Measurements from ENCODE around the gene TEX22. TPM values are rescaled to one million over a fixed set of nuclear protein-coding genes. Genes with fewer than 3 reads are reported as not detected.
A peak's percentile ranks its signal among the peaks of the same experiment; 100 is the strongest.

TEX22 gene
- total and polyA plus RNA-seq, 8 donors = 0.96 to 3.0 (median 1.5) TPM

DNA sequence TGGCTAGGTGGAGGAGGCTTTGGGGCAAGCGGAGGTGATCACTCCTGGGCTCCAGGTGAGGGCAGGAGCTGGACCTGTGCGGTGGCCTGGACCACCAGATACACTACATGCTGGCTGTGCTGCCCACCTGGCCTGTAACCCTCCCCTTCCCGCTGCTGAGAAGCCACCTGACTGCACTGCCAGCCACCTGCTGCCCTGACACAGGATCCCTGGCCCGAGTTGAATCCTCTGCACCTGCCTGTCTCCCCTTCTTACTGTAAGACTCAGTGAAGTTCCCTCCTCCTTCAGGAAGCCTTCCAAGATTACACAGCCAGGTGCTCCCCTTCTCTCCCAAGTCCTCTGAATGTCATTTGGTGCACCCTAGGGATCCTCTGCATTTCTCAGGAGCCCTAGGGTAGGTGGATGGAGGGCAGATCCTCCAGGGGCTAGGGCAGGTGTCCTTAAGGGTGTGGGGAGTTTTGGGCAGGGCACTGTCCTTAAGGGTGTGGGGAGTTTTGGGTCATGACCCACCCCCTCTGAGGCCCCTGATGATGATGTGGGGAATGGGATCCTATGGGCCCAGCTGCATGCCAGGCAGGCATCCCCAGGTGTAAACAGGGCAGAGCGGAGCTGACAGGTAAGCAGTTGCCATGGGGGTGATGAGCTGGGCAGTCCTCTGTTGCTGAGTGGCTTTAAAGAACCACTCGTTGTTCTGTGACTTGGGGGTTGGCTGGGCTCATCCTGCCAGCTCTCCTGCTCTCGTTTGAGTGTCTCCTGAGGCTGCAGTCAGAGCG lies 14.6 kb downstream of the TEX22 start:
- intact Hi-C loops (cut with DNase I) = no loop called here
- H3K4me3 ChIP-seq = no peak overlapping the region
- TF ChIP-seq, protein P1, sequence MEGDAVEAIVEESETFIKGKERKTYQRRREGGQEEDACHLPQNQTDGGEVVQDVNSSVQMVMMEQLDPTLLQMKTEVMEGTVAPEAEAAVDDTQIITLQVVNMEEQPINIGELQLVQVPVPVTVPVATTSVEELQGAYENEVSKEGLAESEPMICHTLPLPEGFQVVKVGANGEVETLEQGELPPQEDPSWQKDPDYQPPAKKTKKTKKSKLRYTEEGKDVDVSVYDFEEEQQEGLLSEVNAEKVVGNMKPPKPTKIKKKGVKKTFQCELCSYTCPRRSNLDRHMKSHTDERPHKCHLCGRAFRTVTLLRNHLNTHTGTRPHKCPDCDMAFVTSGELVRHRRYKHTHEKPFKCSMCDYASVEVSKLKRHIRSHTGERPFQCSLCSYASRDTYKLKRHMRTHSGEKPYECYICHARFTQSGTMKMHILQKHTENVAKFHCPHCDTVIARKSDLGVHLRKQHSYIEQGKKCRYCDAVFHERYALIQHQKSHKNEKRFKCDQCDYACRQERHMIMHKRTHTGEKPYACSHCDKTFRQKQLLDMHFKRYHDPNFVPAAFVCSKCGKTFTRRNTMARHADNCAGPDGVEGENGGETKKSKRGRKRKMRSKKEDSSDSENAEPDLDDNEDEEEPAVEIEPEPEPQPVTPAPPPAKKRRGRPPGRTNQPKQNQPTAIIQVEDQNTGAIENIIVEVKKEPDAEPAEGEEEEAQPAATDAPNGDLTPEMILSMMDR (IDR thresholded peaks at IDR 0.05) = no peak
- H3K36me3 ChIP-seq = no peaks in the 10 kb centered on the region
- H3K27me3 ChIP-seq = peaks cover 14 to 61% of the 10 kb centered on the region in 2 donors
- H3K9me3 ChIP-seq = no peaks in the 10 kb centered on the region
- peak in 1 of 4 donors; percentile 40 for DNase-seq
- H3K27ac ChIP-seq = no peak overlapping the region
- H3K4me1 ChIP-seq = peaks cover 4 to 29% of the 10 kb centered on the region in 2 donors
- ATAC-seq = no peak

DNA sequence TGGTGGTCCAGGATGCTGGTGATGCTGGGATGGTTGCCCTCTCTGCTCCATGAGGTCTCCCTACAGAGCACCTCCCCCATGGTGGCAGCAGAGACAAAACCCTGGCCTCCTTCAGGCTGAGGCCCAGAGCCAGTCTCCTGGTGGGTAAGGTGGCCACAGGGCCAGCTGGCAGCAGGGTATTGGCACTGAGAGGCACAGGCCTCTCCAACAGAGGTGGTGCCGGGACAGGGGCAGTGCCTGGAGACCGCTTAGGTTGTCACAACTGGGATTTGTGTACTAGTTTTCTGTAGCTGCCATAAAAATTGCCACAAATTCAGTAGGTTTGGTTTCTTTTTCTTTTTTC lies 15.2 kb downstream of the TEX22 start:
- intact Hi-C loops (cut with DNase I) = no loop called here
- Histone ChIP-seq H3K27me3 (peaks cover 14 to 61% of the 10 kb centered on the region in 2 donors), H3K27ac (no peak overlapping the region), H3K36me3 (no peaks in the 10 kb centered on the region), H3K9me3 (no peaks in the 10 kb centered on the region), H3K4me1 (peaks cover 4 to 29% of the 10 kb centered on the region in 2 donors), H3K4me3 (no peak overlapping the region)
- no peak for ATAC-seq
- DNase-seq = peak in 1 of 4 donors; percentile 23
- TF ChIP-seq, protein P1 (IDR thresholded peaks at IDR 0.05) = no peak

- H3K27me3 ChIP-seq = peaks cover 14 to 56% of the 10 kb centered on the region in 2 donors
- no peaks in the 10 kb centered on the region for H3K9me3 ChIP-seq
- intact Hi-C loops (cut with DNase I) = no loop called here
- H3K4me1 ChIP-seq = peaks cover 9 to 36% of the 10 kb centered on the region in 2 donors
- H3K36me3 ChIP-seq = no peaks in the 10 kb centered on the region
- peak overlapping the region in 1 of 2 donors; percentile 37 for H3K27ac ChIP-seq
- TF ChIP-seq, protein P1 (IDR thresholded peaks at IDR 0.05) = peak; percentile 75 to 81
- peak overlapping the region; percentile 37 to 50 for H3K4me3 ChIP-seq
- ATAC-seq (peak; percentile 80), DNase-seq (peak in 3 of 4 donors; percentile 54 to 89 (median 67))
Observed at GRCh38 chr14:105414456-105415371, 16.4 kb downstream of the TEX22 start.

GRCh38 chr14:105415481-105416428 lies 17.4 kb downstream of the TEX22 start:
- Histone ChIP-seq H3K4me3 (peak overlapping the region in 1 of 2 donors; percentile 50), H3K36me3 (no peaks in the 10 kb centered on the region), H3K27ac (no peak overlapping the region), H3K4me1 (peaks cover 9 to 38% of the 10 kb centered on the region in 2 donors), H3K27me3 (peaks cover 10 to 46% of the 10 kb centered on the region in 2 donors), H3K9me3 (no peaks in the 10 kb centered on the region)
- ATAC-seq (no peak), DNase-seq (peak in 1 of 4 donors; percentile 54)
- TF ChIP-seq, protein P1 (IDR thresholded peaks at IDR 0.05) = no peak
- intact Hi-C loops (cut with DNase I) = no loop called here

Data from left lung (tissue), 10 donors.